H1 (cell line): ENCODE data around the gene PARP14. TPM values are rescaled to one million over a fixed set of nuclear protein-coding genes. Genes with fewer than 3 reads are reported as not detected.

Source experiments
- CTCF ChIA-PET: fragments of 300-600 bp; sonication (Branson Sonifier 250); formaldehyde crosslinking; loops from one replicate; lab custom pipeline; 2021; ENCODE audit not compliant: partially characterized antibody; lab: Charles Lee
- POLR2A ChIA-PET: fragments of 300-600 bp; sonication (Branson Sonifier 250); formaldehyde crosslinking; loops from one replicate; lab custom pipeline; 2021; ENCODE audit warnings: inconsistent platforms; ENCODE audit not compliant: partially characterized antibody; lab: Charles Lee
- DNase-seq, 2 experiments: peaks; one replicate each; pipeline versions ENCODE4 v3.0.0 to v3.0.0-alpha.2; 2010 to 2022; ENCODE audit warnings: low spot score in 2 of 2, low read depth in 1 of 2, mixed read lengths in 1 of 2
- FAIRE-seq: peaks from 2 replicates; lab custom pipeline; 2011; peaks lifted over from hg19 to GRCh38; lab: Jason Lieb, UNC
- H2AFZ ChIP-seq: 2 replicates; pipeline ENCODE4 v1.8.1; 2012; ENCODE audit warnings: low read length, inconsistent platforms
- H2AK5ac ChIP-seq: 2 replicates; pipeline ENCODE4 v1.6.1; 2013; ENCODE audit warnings: low read depth, low read length
- H2BK120ac ChIP-seq: replicated peaks from 2 replicates; pipeline ENCODE3; 2013; ENCODE audit warnings: low read depth, low read length, inconsistent platforms
- H2BK12ac ChIP-seq: 2 replicates; pipeline ENCODE4 v1.6.1; 2013; ENCODE audit warnings: low read depth, low read length
- H2BK15ac ChIP-seq: 2 replicates; pipeline ENCODE4 v1.6.1; 2013; ENCODE audit warnings: low read length
- H2BK20ac ChIP-seq: 2 replicates; pipeline ENCODE4 v1.6.1; 2013; ENCODE audit warnings: low read length
- H2BK5ac ChIP-seq: 2 replicates; pipeline ENCODE4 v1.6.1; 2013; ENCODE audit warnings: low read depth, low read length
- H3K14ac ChIP-seq: 2 replicates; pipeline ENCODE4 v1.6.1; 2013; ENCODE audit warnings: inconsistent platforms; ENCODE audit not compliant: insufficient read length
- H3K18ac ChIP-seq: 2 replicates; pipeline ENCODE4 v1.6.1; 2013; ENCODE audit warnings: low read length; ENCODE audit errors: extremely low read depth
- H3K23ac ChIP-seq: 2 replicates; pipeline ENCODE4 v1.6.1; 2013; ENCODE audit warnings: inconsistent platforms; ENCODE audit not compliant: insufficient read length
- H3K23me2 ChIP-seq: 2 replicates; pipeline ENCODE4 v1.6.1; 2013; ENCODE audit warnings: low read depth, low read length
- H3K27ac ChIP-seq: 2 replicates; pipeline ENCODE4 v1.6.1; 2011; ENCODE audit warnings: low read depth, low read length, inconsistent platforms
- H3K27me3 ChIP-seq, 4 experiments: replicated peaks in 1 of 4; 1 replicate in 1 of 4; 2 replicates in 3 of 4; pipeline versions ENCODE4 v1.6.1 to v1.8.1; 2011 to 2013; ENCODE audit warnings: low read length in 3 of 4, mild to moderate bottlenecking in 3 of 4, inconsistent platforms in 2 of 4, mixed read lengths in 2 of 4, moderate library complexity in 1 of 4; ENCODE audit not compliant: control insufficient read depth in 3 of 4, insufficient read depth in 3 of 4; ENCODE audit errors: extremely low read depth in 1 of 4
- H3K36me3 ChIP-seq, 4 experiments: 2 replicates each; pipeline versions ENCODE4 v1.6.1 to v1.8.1; 2011 to 2013; ENCODE audit warnings: mild to moderate bottlenecking in 4 of 4, low read length in 3 of 4, moderate library complexity in 2 of 4, control low read depth in 1 of 4, inconsistent platforms in 1 of 4; ENCODE audit not compliant: insufficient read depth in 4 of 4, control insufficient read depth in 2 of 4
- H3K4ac ChIP-seq: replicated peaks from 2 replicates; pipeline ENCODE3; 2013; ENCODE audit warnings: low read length, low read depth, mixed read lengths, inconsistent platforms; ENCODE audit not compliant: insufficient read length
- H3K4me1 ChIP-seq, 4 experiments: replicated peaks in 1 of 4; 1 replicate in 1 of 4; 2 replicates in 3 of 4; pipeline versions ENCODE4 v1.6.1 to v1.8.1; 2011 to 2013; ENCODE audit warnings: low read length in 3 of 4, inconsistent platforms in 2 of 4, mixed read lengths in 1 of 4; ENCODE audit not compliant: insufficient read depth in 4 of 4, control insufficient read depth in 3 of 4
- H3K4me2 ChIP-seq, 2 experiments: 2 replicates each; pipeline versions ENCODE4 v1.6.1 to v1.8.1; 2011 to 2013; ENCODE audit warnings: low read depth in 2 of 2, low read length in 2 of 2, control low read depth in 1 of 2, inconsistent platforms in 1 of 2, mild to moderate bottlenecking in 1 of 2; ENCODE audit not compliant: insufficient read depth in 1 of 2
- H3K4me3 ChIP-seq, 4 experiments: fragments of 200-600, 300-600 bp in 1 of 4; sonication (generic), shearing (Covaris generic), sonication (Bioruptor Twin) in 1 of 4; 2 replicates each; pipeline versions ENCODE4 v1.5.1 to v1.8.1; 2011 to 2016; ENCODE audit warnings: low read length in 4 of 4, low read depth in 3 of 4, control low read depth in 2 of 4, inconsistent platforms in 2 of 4, mild to moderate bottlenecking in 2 of 4, mixed read lengths in 1 of 4, moderate library complexity in 1 of 4; ENCODE audit not compliant: insufficient read depth in 2 of 4; ENCODE audit errors: extremely low read depth in 1 of 4
- H3K56ac ChIP-seq: replicated peaks from 2 replicates; pipeline ENCODE3; 2013; ENCODE audit warnings: low read depth, mild to moderate bottlenecking, mixed read lengths, low read length, inconsistent platforms; ENCODE audit not compliant: insufficient read length
- H3K79me1 ChIP-seq: 2 replicates; pipeline ENCODE4 v1.6.1; 2013; ENCODE audit warnings: low read depth, low read length, control low read depth
- H3K79me2 ChIP-seq, 2 experiments: 2 replicates each; pipeline versions ENCODE4 v1.6.1 to v1.8.1; 2012 to 2013; ENCODE audit warnings: low read length in 2 of 2, mild to moderate bottlenecking in 2 of 2, inconsistent platforms in 1 of 2; ENCODE audit not compliant: insufficient read depth in 2 of 2, control insufficient read depth in 1 of 2
- H3K9ac ChIP-seq, 4 experiments: replicated peaks in 1 of 4; 1 replicate in 1 of 4; 2 replicates in 3 of 4; pipeline versions ENCODE4 v1.6.1 to v1.8.1; 2011 to 2013; ENCODE audit warnings: low read depth in 3 of 4, low read length in 3 of 4, control low read depth in 2 of 4, mild to moderate bottlenecking in 2 of 4, moderate library complexity in 2 of 4, inconsistent platforms in 1 of 4; ENCODE audit errors: extremely low read depth in 1 of 4
- H3K9me3 ChIP-seq, 2 experiments: 2 replicates each; pipeline versions ENCODE4 v1.6.1 to v1.8.1; 2012 to 2013; ENCODE audit warnings: mild to moderate bottlenecking in 2 of 2, moderate library complexity in 2 of 2, control low read depth in 1 of 2, inconsistent platforms in 1 of 2, low read depth in 1 of 2, low read length in 1 of 2, mixed read lengths in 1 of 2; ENCODE audit not compliant: insufficient read depth in 2 of 2
- H4K20me1 ChIP-seq, 2 experiments: replicated peaks in 1 of 2; 2 replicates each; pipeline versions ENCODE3 to v1.8.1; 2011 to 2013; ENCODE audit warnings: inconsistent platforms in 2 of 2, low read length in 2 of 2, mild to moderate bottlenecking in 1 of 2; ENCODE audit not compliant: insufficient read depth in 2 of 2, control insufficient read depth in 1 of 2
- H4K5ac ChIP-seq: 2 replicates; pipeline ENCODE4 v1.6.1; 2013; ENCODE audit warnings: low read length, low read depth, mixed read lengths, inconsistent platforms; ENCODE audit not compliant: insufficient read length
- H4K8ac ChIP-seq: 2 replicates; pipeline ENCODE4 v1.8.0; 2013; ENCODE audit warnings: mild to moderate bottlenecking, moderate library complexity, low read length, inconsistent platforms; ENCODE audit not compliant: insufficient read depth; ENCODE audit errors: extremely low read depth
- H4K91ac ChIP-seq: replicated peaks from 2 replicates; pipeline ENCODE3; 2013; ENCODE audit warnings: low read length, mixed read lengths, inconsistent platforms; ENCODE audit not compliant: insufficient read length
- ASH2L ChIP-seq: fragments of 200-600, 300-600 bp; sonication (generic); IDR thresholded peaks from one replicate; pipeline ENCODE4 v1.7.1; 2017; ENCODE audit warnings: low read length
- CHD1 ChIP-seq: IDR thresholded peaks from 2 replicates; pipeline ENCODE4 v1.6.1; 2012; ENCODE audit warnings: low read depth, low read length, improper control_type of control experiment
- HDAC6 ChIP-seq: IDR thresholded peaks from one replicate; pipeline ENCODE4 v1.7.1; 2012; ENCODE audit warnings: low read depth, mild to moderate bottlenecking, inconsistent platforms, low read length, moderate library complexity
- JUND ChIP-seq: IDR thresholded peaks from 2 replicates; pipeline ENCODE4 v1.6.1; 2011; ENCODE audit warnings: mild to moderate bottlenecking, improper control_type of control experiment, low read length
- KDM1A ChIP-seq: fragments of 200-600, 300-600 bp; sonication (generic); IDR thresholded peaks from 2 replicates; pipeline ENCODE4 v1.7.1; 2016; ENCODE audit warnings: mild to moderate bottlenecking, low read length, borderline replicate concordance
- PHF8 ChIP-seq: fragments of 200-600 bp; sonication (generic); conservative IDR thresholded peaks from 2 replicates; pipeline ENCODE4 v1.7.1; 2012; ENCODE audit warnings: low read depth, mild to moderate bottlenecking, inconsistent platforms, low read length, moderate library complexity
- SP1 ChIP-seq: IDR thresholded peaks from 2 replicates; pipeline ENCODE4 v1.6.1; 2011; ENCODE audit warnings: low read depth, low read length
- SRF ChIP-seq: IDR thresholded peaks from 2 replicates; pipeline ENCODE4 v1.6.1; 2011; ENCODE audit warnings: mild to moderate bottlenecking, low read depth, low read length, moderate library complexity
- WGBS, 2 experiments: shearing (Covaris generic) in 1 of 2; methylation state at CpG; one replicate each; pipeline versions ENCODE4 v1.1.6 to v1.1.7; 2013 to 2015; ENCODE audit warnings: low lambda C conversion rate in 2 of 2, mixed read lengths in 2 of 2, inconsistent platforms in 1 of 2, low coverage in 1 of 2, missing lambda C conversion rate in 1 of 2; ENCODE audit not compliant: insufficient replicate concordance in 2 of 2, insufficient coverage in 1 of 2, insufficient read length in 1 of 2; ENCODE audit errors: extremely low coverage in 1 of 2, missing lambda C conversion rate in 1 of 2; 5-methylcytosine and 5-hydroxymethylcytosine counted together
- polyA plus RNA-seq, 7 experiments: library from polyadenylated mRNA; depleted of rRNA in 3 of 7; stranded (reverse) in 5 of 7; unstranded in 2 of 7; fragments of >200 nt in 5 of 7; fragments of 200-250 nt in 2 of 7; gene quantifications; 1 replicate in 5 of 7; 2 replicates in 1 of 7; 4 replicates in 1 of 7; pipeline versions ENCODE4 v1.2.1 to v1.2.3, GENCODE V29; 2011 to 2013; ENCODE audit warnings: missing spikeins in 2 of 7, mixed read lengths in 2 of 7
- total RNA-seq: library from RNA; stranded (reverse); fragmentation: NEBNext Ultra II Directional; extraction: Animal tissue kit (Norgen Biotek cat#: 25700); gene quantifications from 2 replicates; pipeline ENCODE4 v1.2.1, GENCODE V29; 2021
- TF ChIP-seq, protein P1 (sequence below): IDR thresholded peaks from 2 replicates; pipeline ENCODE4 v1.6.1; 2012; ENCODE audit warnings: inconsistent platforms

The PARP14 gene
- total and polyA plus RNA-seq, 2 of the 8 experiments (the other 6 are each of a cell fraction or from before 2014, with no cell fraction given): 12.6 to 17.6 TPM

GRCh38 chr3:122700193-122700592 lies 19.6 kb downstream of the PARP14 start:
- Histone ChIP-seq H3K4ac (no peak overlapping the region), H2BK120ac (no peak overlapping the region)
- TF ChIP-seq CHD1: no peak
- TF ChIP-seq SP1: no peak
- no peak for TF ChIP-seq SRF
- TF ChIP-seq KDM1A: no peak
- TF ChIP-seq HDAC6: no peak
- TF ChIP-seq, protein P1, sequence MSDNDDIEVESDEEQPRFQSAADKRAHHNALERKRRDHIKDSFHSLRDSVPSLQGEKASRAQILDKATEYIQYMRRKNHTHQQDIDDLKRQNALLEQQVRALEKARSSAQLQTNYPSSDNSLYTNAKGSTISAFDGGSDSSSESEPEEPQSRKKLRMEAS: no peak
- no peak for TF ChIP-seq ASH2L
- TF ChIP-seq JUND: no peak
- TF ChIP-seq PHF8: no peak

More at GRCh38 chr3:122700193-122700592, 19.6 kb downstream of the PARP14 start:
- Histone ChIP-seq H3K27me3 (no peaks in the 10 kb centered on the region), H4K8ac (no peak overlapping the region), H3K4me3 (no peak overlapping the region), H2BK15ac (no peak overlapping the region), H3K79me2 (no peaks in the 10 kb centered on the region), H4K91ac (no peak overlapping the region), H3K27ac (no peak overlapping the region), H3K36me3 (peaks cover 0 to 14% (median 0%) of the 10 kb centered on the region in 4 experiments; a peak in 3 of 8 replicates), H3K4me1 (no peaks in the 10 kb centered on the region), H3K79me1 (no peaks in the 10 kb centered on the region), H3K9me3 (no peaks in the 10 kb centered on the region), H3K56ac (no peak overlapping the region), H3K4me2 (no peak overlapping the region), H3K18ac (no peak overlapping the region), H4K20me1 (no peaks in the 10 kb centered on the region), H3K23ac (no peak overlapping the region), H4K5ac (no peak overlapping the region), H2AK5ac (no peak overlapping the region), H2AFZ (no peak overlapping the region), H2BK12ac (no peak overlapping the region), H2BK5ac (no peak overlapping the region), H3K9ac (no peak overlapping the region), H3K14ac (no peak overlapping the region), H3K23me2 (no peaks in the 10 kb centered on the region), H2BK20ac (no peak overlapping the region)
- ChIA-PET POLR2A (no interaction called here), CTCF (no interaction called here)
- WGBS, 2 experiments: 91% methylated on average over 2 of the region's 2 CpGs; no CpG with 5 or more reads in 1 of the 2 experiments
- FAIRE-seq (no peak), DNase-seq (no peak)
